Endometrium (tissue), 2 donors: ENCODE measurements around the gene DLX1.
"Not testable (repeated sequence)": the region's sequence is repeated elsewhere in the genome, so short reads cannot be mapped to it uniquely, and the experiment has no call there.

ENCODE experiments used
- FAIRE-seq: peaks from 2 replicates; lab custom pipeline; 2012; peaks lifted over from hg19 to GRCh38; lab: Jason Lieb, UNC
- donor health status: control.
- donor health status: control.

DLX1 gene

GRCh38 chr2:172114579-172114978 lies 29.3 kb downstream of the DLX1 start:
- no peak for FAIRE-seq

- FAIRE-seq: no peak
Measured at GRCh38 chr2:172116107-172116506, 30.8 kb downstream of the DLX1 start.

- FAIRE-seq: no peak
Measured at GRCh38 chr2:172119089-172119488, 33.8 kb downstream of the DLX1 start.

GRCh38 chr2:172120118-172120517 lies 34.8 kb downstream of the DLX1 start:
- FAIRE-seq: no peak

GRCh38 chr2:172128484-172128883 lies 43.2 kb downstream of the DLX1 start:
- no peak for FAIRE-seq

GRCh38 chr2:172129404-172129803 lies 44.1 kb downstream of the DLX1 start:
- no peak for FAIRE-seq

- no peak for FAIRE-seq
Measured at GRCh38 chr2:172131713-172132555, 46.6 kb downstream of the DLX1 start.

- FAIRE-seq: no peak
Measured at GRCh38 chr2:172134270-172134669, 49.0 kb downstream of the DLX1 start.

GRCh38 chr2:172135446-172135845 lies 50.1 kb downstream of the DLX1 start:
- no peak for FAIRE-seq

GRCh38 chr2:172137109-172137508 lies 51.8 kb downstream of the DLX1 start:
- FAIRE-seq: no peak

GRCh38 chr2:172137943-172138342 lies 52.6 kb downstream of the DLX1 start:
- no peak for FAIRE-seq

GRCh38 chr2:172138727-172139126 lies 53.4 kb downstream of the DLX1 start:
- FAIRE-seq: not testable (repeated sequence)
